GM18526 (cell line): ENCODE results near the gene TNFRSF25.

Experiments used
- POLR2A ChIP-seq: IDR thresholded peaks from 3 replicates; pipeline ENCODE4 v1.6.1; 2011; ENCODE audit not compliant: insufficient read length; ENCODE audit errors: extremely low read depth

The TNFRSF25 gene

GRCh38 chr1:6444377-6444776 lies 21.6 kb downstream of the TNFRSF25 start:
- no peak for TF ChIP-seq POLR2A

GRCh38 chr1:6443339-6444115 lies 22.4 kb downstream of the TNFRSF25 start:
- TF ChIP-seq POLR2A: no peak

- no peak for TF ChIP-seq POLR2A
Observed at GRCh38 chr1:6441586-6441985, 24.4 kb downstream of the TNFRSF25 start.

GRCh38 chr1:6440198-6441126 lies 25.5 kb downstream of the TNFRSF25 start:
- no peak for TF ChIP-seq POLR2A

- TF ChIP-seq POLR2A: no peak
Observed at GRCh38 chr1:6438047-6438525, 27.9 kb downstream of the TNFRSF25 start.

GRCh38 chr1:6435547-6435946 lies 30.4 kb downstream of the TNFRSF25 start:
- no peak for TF ChIP-seq POLR2A

- no peak for TF ChIP-seq POLR2A
Observed at GRCh38 chr1:6435129-6435528, 30.8 kb downstream of the TNFRSF25 start.

GRCh38 chr1:6434186-6434585 lies 31.8 kb downstream of the TNFRSF25 start:
- no peak for TF ChIP-seq POLR2A

- TF ChIP-seq POLR2A: no peak
Observed at GRCh38 chr1:6427441-6428390, 38.3 kb downstream of the TNFRSF25 start.

- no peak for TF ChIP-seq POLR2A
Observed at GRCh38 chr1:6426972-6427350, 39.0 kb downstream of the TNFRSF25 start.

GRCh38 chr1:6426277-6426971 lies 39.5 kb downstream of the TNFRSF25 start:
- TF ChIP-seq POLR2A: no peak

- TF ChIP-seq POLR2A: no peak
Observed at GRCh38 chr1:6425658-6426057, 40.3 kb downstream of the TNFRSF25 start.

- TF ChIP-seq POLR2A: no peak
Observed at GRCh38 chr1:6424619-6425593, 41.1 kb downstream of the TNFRSF25 start, which contains the start of gene ESPN. Gene ESPN (plus strand): TSS chr1:6424776. CDS start chr1:6424956, 180 bp downstream.
